Lower leg skin (tissue), 4 donors: ENCODE results near the gene SPOCK1. TPM values are rescaled to one million over a fixed set of nuclear protein-coding genes. Genes with fewer than 3 reads are reported as not detected.

Experiments
- DNase-seq, 2 donors: peaks; one replicate each; pipeline ENCODE4 v3.0.0-alpha.2; 2019; ENCODE audit warnings: low spot score in 2 of 2
- H3K4me3 ChIP-seq: fragments of 200-600 bp; sonication (generic); 2 replicates; pipeline ENCODE4 v1.5.1; 2017; ENCODE audit warnings: mild to moderate bottlenecking, low read depth; ENCODE audit not compliant: poor library complexity, severe bottlenecking
- POLR2A ChIP-seq, 2 donors: fragments of 450-650 bp; IDR thresholded peaks; one replicate each; pipeline ENCODE4 v1.6.1; 2016 to 2017; ENCODE audit warnings: antibody characterized with exemption in 2 of 2, mild to moderate bottlenecking in 1 of 2, moderate library complexity in 1 of 2
- WGBS, 2 donors: methylation state at CpG; one replicate each; pipeline ENCODE4 v1.1.5; 2018; 5-methylcytosine and 5-hydroxymethylcytosine counted together
- intact Hi-C: fragments of 100-400 bp; cut with DNase I; formaldehyde crosslinking; loops from one replicate; pipeline ENCODE4 v1.15.0; 2023; ENCODE audit warnings: low total_unique reads
- total RNA-seq, 4 donors: library from RNA; depleted of rRNA; stranded (reverse); fragments of >200 nt; gene quantifications; one replicate each; pipeline ENCODE4 v1.1.0, GENCODE V29; 2016
- TF ChIP-seq, protein P1 (sequence below), 3 donors: fragments of 450-650 bp; IDR thresholded peaks; one replicate each; pipeline ENCODE4 v1.5.1; 2016; ENCODE audit warnings: antibody characterized with exemption in 3 of 3, mild to moderate bottlenecking in 3 of 3, moderate library complexity in 2 of 3

SPOCK1 gene
- total RNA-seq, 4 donors from 2014 or later = 7.9 to 21.5 (median 11.7) TPM

DNA sequence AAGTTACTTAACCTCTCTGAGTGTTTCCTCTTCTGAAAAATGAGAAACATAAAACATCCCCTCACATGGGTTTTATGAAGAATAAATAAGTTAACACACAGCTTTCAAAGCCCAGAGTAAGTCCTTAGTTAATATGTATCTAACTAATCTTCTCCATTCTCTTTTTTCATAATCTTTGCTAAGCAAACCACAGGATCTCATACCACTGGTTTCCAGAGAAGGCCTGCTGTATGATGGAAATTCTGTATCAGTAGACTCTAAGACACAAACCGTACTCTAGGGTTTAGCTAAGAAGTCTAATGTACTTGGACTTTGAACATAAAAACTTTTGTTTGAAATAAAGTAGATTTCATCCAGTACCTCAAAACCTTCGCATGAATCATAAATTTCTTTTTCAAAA lies 307.9 kb downstream of the SPOCK1 start:
- no peak for TF ChIP-seq POLR2A (IDR thresholded peaks at IDR 0.05)
- TF ChIP-seq, protein P1, sequence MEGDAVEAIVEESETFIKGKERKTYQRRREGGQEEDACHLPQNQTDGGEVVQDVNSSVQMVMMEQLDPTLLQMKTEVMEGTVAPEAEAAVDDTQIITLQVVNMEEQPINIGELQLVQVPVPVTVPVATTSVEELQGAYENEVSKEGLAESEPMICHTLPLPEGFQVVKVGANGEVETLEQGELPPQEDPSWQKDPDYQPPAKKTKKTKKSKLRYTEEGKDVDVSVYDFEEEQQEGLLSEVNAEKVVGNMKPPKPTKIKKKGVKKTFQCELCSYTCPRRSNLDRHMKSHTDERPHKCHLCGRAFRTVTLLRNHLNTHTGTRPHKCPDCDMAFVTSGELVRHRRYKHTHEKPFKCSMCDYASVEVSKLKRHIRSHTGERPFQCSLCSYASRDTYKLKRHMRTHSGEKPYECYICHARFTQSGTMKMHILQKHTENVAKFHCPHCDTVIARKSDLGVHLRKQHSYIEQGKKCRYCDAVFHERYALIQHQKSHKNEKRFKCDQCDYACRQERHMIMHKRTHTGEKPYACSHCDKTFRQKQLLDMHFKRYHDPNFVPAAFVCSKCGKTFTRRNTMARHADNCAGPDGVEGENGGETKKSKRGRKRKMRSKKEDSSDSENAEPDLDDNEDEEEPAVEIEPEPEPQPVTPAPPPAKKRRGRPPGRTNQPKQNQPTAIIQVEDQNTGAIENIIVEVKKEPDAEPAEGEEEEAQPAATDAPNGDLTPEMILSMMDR (IDR thresholded peaks at IDR 0.05) = no peak
- no peak for DNase-seq
- intact Hi-C loops = no loop called here
- H3K4me3 ChIP-seq = no peak overlapping the region
- 47 to 50% methylated on average over 2 of the region's 2 CpGs for WGBS, 2 donors

DNA sequence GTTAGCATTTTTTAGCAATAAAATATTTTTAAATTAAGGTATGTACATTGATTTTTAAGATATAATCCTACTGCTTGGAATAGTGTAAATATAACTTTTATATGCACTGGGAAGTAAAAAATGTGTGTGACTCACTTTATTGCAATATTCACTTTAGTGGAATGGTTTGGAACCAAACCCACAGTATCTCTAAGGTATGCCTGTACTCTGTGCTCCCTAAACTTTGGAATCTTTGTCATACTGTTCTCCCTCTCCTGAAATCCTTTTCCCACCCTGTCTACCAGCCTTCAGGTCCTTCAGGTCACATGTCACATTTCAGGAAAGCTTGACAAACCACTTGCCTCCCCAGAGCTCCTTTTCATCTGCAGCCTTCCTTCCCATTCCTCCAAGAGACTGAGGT lies 308.7 kb downstream of the SPOCK1 start:
- DNase-seq = no peak
- intact Hi-C loops = no loop called here
- TF ChIP-seq, protein P1 (IDR thresholded peaks at IDR 0.05) = no peak
- no peak for TF ChIP-seq POLR2A (IDR thresholded peaks at IDR 0.05)
- no peak overlapping the region for H3K4me3 ChIP-seq

DNA sequence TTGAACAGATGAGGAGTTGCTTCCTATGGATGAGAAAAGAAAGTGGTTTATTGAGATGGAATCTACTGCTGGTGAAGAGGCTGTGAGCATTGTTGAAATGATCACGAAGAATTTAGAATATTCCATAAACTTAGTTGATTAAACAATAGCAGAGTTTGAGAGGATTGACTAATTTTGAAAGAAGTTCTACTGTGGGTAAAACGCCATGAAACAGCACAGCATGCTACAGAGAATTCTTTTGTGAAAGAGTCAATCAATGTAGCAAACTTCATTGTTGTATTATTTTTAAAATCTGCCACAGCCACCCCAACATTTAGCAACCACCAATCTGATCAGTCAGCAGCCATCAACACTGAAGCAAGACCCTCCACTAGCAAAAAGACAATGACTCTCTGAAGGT lies 309.1 kb downstream of the SPOCK1 start:
- 48 to 66% methylated on average over 2 of the region's 2 CpGs for WGBS, 2 donors
- H3K4me3 ChIP-seq = no peak overlapping the region
- intact Hi-C loops = no loop called here
- TF ChIP-seq, protein P1 (IDR thresholded peaks at IDR 0.05) = no peak
- TF ChIP-seq POLR2A (IDR thresholded peaks at IDR 0.05) = no peak
- DNase-seq = no peak

DNA sequence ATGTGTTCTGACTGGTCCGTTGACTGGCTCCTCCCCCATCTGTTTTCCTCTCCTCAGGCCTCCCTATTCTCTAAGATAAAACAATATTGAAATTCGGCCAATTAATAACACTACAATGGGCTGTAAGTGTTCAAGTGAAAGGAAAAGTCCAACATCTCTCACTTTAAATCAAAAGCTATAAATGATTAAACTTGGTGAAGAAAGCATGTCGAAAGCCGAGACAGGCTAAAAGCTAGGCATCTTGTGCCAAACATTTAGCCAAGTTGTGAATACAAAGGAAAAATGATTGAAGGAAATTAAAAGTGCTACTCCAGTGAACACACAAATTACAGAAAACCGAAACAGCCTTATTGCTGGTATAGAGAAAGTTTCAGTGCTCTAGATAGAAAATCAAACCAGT lies 310.6 kb downstream of the SPOCK1 start:
- no peak for DNase-seq
- TF ChIP-seq POLR2A (IDR thresholded peaks at IDR 0.05) = no peak
- TF ChIP-seq, protein P1 (IDR thresholded peaks at IDR 0.05) = no peak
- WGBS, 2 donors = 72 to 88% methylated on average over 5 of the region's 5 CpGs
- intact Hi-C loops = no loop called here
- H3K4me3 ChIP-seq = no peak overlapping the region

DNA sequence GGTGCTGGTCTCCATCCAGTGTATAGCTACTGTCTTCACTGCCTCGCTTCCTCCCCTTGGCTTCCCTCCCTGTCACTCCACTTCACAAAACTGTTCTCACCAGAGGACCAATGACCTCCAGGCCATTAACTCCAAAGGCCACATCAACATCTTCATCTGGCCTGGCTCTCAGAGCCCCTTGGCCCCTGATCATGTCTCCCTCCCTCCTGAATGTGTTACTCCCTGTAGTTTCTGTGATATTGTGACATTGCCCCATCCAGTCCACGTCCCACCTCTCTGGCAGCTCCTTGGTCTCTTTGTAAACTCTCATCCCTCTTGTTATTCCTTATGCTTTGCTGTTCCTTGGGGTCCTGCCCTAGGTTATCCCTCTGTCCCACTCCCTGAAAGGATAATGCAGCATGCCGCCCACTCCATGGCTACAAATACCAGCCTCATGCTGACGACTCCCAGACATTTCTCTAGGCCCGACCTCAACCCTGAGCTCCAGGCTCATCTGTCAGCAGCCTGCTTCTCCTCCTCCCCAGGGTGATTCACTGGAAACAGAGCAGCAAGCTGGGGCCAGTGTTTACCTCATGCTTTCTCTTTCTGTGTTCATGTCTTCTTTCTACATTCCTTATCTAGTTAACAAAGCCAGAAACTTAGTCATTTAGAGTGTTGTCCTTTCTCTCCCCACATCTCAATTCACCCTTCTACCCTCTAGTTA lies 312.2 kb downstream of the SPOCK1 start:
- DNase-seq = peak in 1 of 2 donors; percentile 19
- WGBS, 2 donors = 63 to 67% methylated on average over 5 of the region's 5 CpGs
- no peak overlapping the region for H3K4me3 ChIP-seq
- intact Hi-C loops = no loop called here
- no peak for TF ChIP-seq POLR2A (IDR thresholded peaks at IDR 0.05)
- TF ChIP-seq, protein P1 (IDR thresholded peaks at IDR 0.05) = no peak

DNA sequence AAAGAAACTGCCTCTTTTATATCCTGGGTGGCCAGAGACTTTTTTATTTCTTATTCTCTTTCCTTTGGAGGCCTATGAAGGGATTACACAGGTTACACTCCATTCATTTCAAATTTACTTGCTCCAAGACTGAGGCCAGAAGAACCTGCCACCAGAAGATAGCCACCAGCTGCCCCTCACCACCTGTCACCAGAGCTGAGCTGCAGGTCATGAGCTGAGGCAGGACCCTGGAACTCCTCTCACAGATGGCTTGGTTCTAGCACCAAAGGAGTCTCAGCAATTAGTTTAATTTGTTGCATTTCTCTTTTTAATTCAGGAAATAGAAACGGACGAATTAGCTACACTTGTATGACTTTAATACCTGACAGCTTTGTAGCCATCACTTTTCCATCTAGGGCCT lies 313.9 kb downstream of the SPOCK1 start:
- TF ChIP-seq POLR2A (IDR thresholded peaks at IDR 0.05) = no peak
- TF ChIP-seq, protein P1 (IDR thresholded peaks at IDR 0.05) = no peak
- no peak for DNase-seq
- intact Hi-C loops = no loop called here
- whole genome bisulfite sequencing, 2 donors = 83 to 93% methylated on average over 2 of the region's 2 CpGs
- no peak overlapping the region for H3K4me3 ChIP-seq
